SH-SY5Y (cell line): ENCODE data around the gene IMMP2L.

Experiments
- GATA2 ChIP-seq: IDR thresholded peaks from 2 replicates; pipeline ENCODE4 v1.6.1; 2011; ENCODE audit warnings: mild to moderate bottlenecking, low read depth, low read length
- GATA3 ChIP-seq: IDR thresholded peaks from 2 replicates; pipeline ENCODE4 v1.6.1; 2011; ENCODE audit warnings: low read depth, mild to moderate bottlenecking, low read length, moderate library complexity

DNA sequence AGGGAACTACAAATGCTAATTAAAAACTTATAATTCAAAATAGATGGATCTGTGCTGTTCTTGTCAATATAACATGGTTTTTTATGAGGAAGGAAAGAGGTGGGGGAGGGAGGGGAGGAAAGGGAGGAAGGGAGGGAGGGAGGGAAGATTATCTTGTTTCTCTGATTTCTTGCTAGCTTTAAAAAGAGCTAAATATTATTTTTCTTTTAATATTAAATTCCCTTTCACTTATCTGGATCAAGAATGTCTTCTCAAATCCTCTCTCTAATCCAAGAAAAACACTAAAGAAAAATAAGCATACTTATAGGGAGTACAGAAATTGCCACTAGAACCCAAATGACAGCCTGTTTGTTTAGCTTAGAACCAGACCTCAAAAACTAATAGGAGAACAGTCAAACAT is 416.2 kb downstream of the IMMP2L start:
- no peak for TF ChIP-seq GATA3
- TF ChIP-seq GATA2: no peak
